ENCODE data around the gene SETD2. TPM values are rescaled to one million over a fixed set of nuclear protein-coding genes. Genes with fewer than 3 reads are reported as not detected.

The SETD2 gene
- total and polyA plus RNA-seq, 7 donors, result 12.0 to 72.6 (median 52.3) TPM

DNA sequence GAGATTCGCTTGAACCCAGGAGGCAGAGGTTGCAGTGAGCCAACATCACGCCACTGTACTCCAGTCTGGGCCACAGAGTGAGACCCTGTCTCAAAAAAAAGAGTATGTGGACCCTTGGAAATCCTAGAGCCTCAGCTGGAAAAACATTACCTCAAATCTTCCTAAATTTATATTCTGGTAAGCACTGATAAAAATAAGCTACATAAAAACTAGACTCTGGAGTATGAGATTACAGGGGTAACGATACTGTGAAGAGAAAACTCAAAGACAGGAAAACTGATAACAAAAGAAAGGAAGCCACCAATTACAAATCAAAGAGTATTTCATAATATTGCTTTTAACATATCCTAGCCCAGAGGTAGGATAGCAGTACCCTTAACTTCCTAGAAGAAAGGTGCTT lies 30.3 kb downstream of the SETD2 start:
- Histone ChIP-seq H3K36me3 (no peaks in the 10 kb centered on the region), H3K27me3 (no peaks in the 10 kb centered on the region), H3K4me3 (no peak overlapping the region), H3K4me1 (peaks cover 0 to 36% (median 21%) of the 10 kb centered on the region in 4 donors), H3K9me3 (no peaks in the 10 kb centered on the region), H3K27ac (no peak overlapping the region)
- 90 to 95% methylated on average over 3 of the region's 3 CpGs for WGBS, 2 donors
- intact Hi-C loops (cut with DNase I), result no loop called here
- TF ChIP-seq EP300 (IDR thresholded peaks at IDR 0.05) (no peak), POLR2A (IDR thresholded peaks at IDR 0.05) (no peak), POLR2AphosphoS5 (IDR thresholded peaks at IDR 0.05) (no peak)
- TF ChIP-seq, protein P1, sequence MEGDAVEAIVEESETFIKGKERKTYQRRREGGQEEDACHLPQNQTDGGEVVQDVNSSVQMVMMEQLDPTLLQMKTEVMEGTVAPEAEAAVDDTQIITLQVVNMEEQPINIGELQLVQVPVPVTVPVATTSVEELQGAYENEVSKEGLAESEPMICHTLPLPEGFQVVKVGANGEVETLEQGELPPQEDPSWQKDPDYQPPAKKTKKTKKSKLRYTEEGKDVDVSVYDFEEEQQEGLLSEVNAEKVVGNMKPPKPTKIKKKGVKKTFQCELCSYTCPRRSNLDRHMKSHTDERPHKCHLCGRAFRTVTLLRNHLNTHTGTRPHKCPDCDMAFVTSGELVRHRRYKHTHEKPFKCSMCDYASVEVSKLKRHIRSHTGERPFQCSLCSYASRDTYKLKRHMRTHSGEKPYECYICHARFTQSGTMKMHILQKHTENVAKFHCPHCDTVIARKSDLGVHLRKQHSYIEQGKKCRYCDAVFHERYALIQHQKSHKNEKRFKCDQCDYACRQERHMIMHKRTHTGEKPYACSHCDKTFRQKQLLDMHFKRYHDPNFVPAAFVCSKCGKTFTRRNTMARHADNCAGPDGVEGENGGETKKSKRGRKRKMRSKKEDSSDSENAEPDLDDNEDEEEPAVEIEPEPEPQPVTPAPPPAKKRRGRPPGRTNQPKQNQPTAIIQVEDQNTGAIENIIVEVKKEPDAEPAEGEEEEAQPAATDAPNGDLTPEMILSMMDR (IDR thresholded peaks at IDR 0.05), result no peak
- DNase-seq, result no peak

DNA sequence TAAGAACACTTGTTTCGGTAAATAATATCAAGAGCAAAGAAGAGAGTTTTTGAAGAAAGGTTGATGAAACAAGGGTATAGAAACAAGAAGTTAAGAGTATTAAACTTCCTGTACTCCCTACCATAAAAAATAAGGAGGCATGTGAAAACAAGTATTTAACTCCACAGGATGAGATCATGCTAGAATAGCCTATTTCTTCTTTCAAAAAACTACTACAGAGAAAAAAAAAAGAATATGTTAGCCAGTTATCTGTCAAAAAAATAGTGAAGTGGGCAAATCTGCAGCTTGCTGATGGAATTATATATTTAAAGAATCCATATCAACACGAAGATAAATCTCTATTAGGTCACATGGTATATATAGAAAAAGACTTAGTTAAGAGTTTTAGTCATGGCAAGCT lies 33.4 kb downstream of the SETD2 start:
- WGBS, 2 donors, result 87 to 88% methylated on average over 2 of the region's 2 CpGs
- no peaks in the 10 kb centered on the region for H3K27me3 ChIP-seq
- no peak overlapping the region for H3K27ac ChIP-seq
- intact Hi-C loops (cut with DNase I), result no loop called here
- no peak overlapping the region for H3K4me3 ChIP-seq
- H3K4me1 ChIP-seq, result peaks cover 0 to 15% (median 7%) of the 10 kb centered on the region in 4 donors
- H3K36me3 ChIP-seq, result no peaks in the 10 kb centered on the region
- no peak for DNase-seq
- H3K9me3 ChIP-seq, result no peaks in the 10 kb centered on the region
- TF ChIP-seq EP300 (IDR thresholded peaks at IDR 0.05), result no peak
- no peak for TF ChIP-seq POLR2AphosphoS5 (IDR thresholded peaks at IDR 0.05)
- TF ChIP-seq, protein P1 (IDR thresholded peaks at IDR 0.05), result no peak
- no peak for TF ChIP-seq POLR2A (IDR thresholded peaks at IDR 0.05)

DNA sequence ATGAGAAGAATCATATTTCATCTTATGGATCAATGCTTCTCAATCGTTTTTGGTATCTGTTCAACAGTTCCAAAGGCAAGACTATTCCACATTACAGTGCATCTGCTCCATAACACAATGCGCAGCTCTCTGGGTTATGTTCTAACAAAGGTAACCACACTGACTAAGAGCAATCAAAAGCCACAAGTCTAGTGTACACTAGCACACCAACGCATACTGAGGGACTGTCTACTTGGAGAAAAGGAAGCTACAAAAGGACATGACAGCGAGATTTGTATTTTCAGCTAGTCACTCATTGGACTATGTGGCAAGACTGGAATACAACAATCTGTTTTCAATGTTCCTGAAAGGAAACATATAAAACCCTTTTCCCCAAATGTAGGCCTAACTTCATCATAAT lies 35.8 kb downstream of the SETD2 start:
- no peak overlapping the region for H3K4me3 ChIP-seq
- 80 to 81% methylated on average over 4 of the region's 4 CpGs for WGBS, 2 donors
- no peak overlapping the region for H3K27ac ChIP-seq
- intact Hi-C loops (cut with DNase I), result no loop called here
- no peaks in the 10 kb centered on the region for H3K27me3 ChIP-seq
- peaks cover 0 to 6% (median 3%) of the 10 kb centered on the region in 4 donors for H3K4me1 ChIP-seq
- no peaks in the 10 kb centered on the region for H3K9me3 ChIP-seq
- TF ChIP-seq POLR2A (IDR thresholded peaks at IDR 0.05) (no peak), POLR2AphosphoS5 (IDR thresholded peaks at IDR 0.05) (no peak), EP300 (IDR thresholded peaks at IDR 0.05) (no peak)
- TF ChIP-seq, protein P1 (IDR thresholded peaks at IDR 0.05), result no peak
- DNase-seq, result no peak
- H3K36me3 ChIP-seq, result peaks cover 2 to 13% (median 13%) of the 10 kb centered on the region in 4 donors

DNA sequence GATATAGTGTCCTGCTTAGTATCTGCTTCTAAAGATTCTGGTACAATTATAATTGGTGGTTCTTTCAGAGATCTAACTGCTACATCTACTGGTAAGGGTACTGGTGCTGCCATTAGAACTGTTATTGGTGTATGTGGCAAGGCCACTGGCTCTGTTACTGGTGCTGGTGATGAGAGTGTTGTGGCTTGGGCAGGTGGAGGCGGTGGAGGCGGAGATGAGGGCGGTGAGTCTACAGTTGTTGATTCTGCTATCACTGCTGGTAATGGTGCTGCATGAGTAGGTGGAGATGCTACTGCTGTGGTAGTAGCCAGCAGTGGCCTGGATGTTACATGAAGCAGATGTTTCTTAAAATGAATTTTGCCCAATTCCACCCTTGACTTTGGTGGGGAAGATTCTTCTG lies 40.1 kb downstream of the SETD2 start:
- 96 to 99% methylated on average over 3 of the region's 3 CpGs for WGBS, 2 donors
- H3K4me1 ChIP-seq, result no peaks in the 10 kb centered on the region
- peaks cover 5 to 33% (median 17%) of the 10 kb centered on the region in 4 donors for H3K36me3 ChIP-seq
- H3K4me3 ChIP-seq, result no peak overlapping the region
- no peak for DNase-seq
- no peaks in the 10 kb centered on the region for H3K9me3 ChIP-seq
- TF ChIP-seq POLR2AphosphoS5 (IDR thresholded peaks at IDR 0.05) (no peak), EP300 (IDR thresholded peaks at IDR 0.05) (no peak), POLR2A (IDR thresholded peaks at IDR 0.05) (no peak)
- TF ChIP-seq, protein P1 (IDR thresholded peaks at IDR 0.05), result no peak
- no peaks in the 10 kb centered on the region for H3K27me3 ChIP-seq
- no peak overlapping the region for H3K27ac ChIP-seq
- intact Hi-C loops (cut with DNase I), result no loop called here

DNA sequence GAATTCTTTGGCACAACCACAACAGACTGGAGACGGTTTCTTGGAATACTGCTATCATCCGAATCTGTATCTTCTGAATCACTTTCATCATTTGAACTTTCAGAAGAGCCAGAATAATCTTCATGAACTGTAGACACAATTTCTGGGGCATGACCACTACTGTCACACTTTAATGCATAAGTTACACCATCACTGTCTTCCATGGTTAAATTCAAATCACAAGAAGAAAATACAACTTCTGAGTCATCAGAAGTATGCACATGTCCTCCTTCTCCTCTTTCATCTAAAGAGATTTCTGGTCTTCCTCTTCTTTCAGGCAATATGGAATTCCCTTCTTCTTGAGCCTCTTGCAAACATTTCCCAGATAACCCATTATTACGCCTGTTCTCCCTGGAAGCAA lies 42.5 kb downstream of the SETD2 start:
- Histone ChIP-seq H3K4me3 (no peak overlapping the region), H3K4me1 (no peaks in the 10 kb centered on the region), H3K36me3 (peaks cover 5 to 46% (median 17%) of the 10 kb centered on the region in 4 donors), H3K27me3 (no peaks in the 10 kb centered on the region), H3K27ac (no peak overlapping the region), H3K9me3 (no peaks in the 10 kb centered on the region)
- 92 to 98% methylated on average over 3 of the region's 3 CpGs for WGBS, 2 donors
- TF ChIP-seq, protein P1 (IDR thresholded peaks at IDR 0.05), result no peak
- TF ChIP-seq POLR2A (IDR thresholded peaks at IDR 0.05) (no peak), EP300 (IDR thresholded peaks at IDR 0.05) (no peak), POLR2AphosphoS5 (IDR thresholded peaks at IDR 0.05) (no peak)
- intact Hi-C loops (cut with DNase I), result no loop called here
- DNase-seq, result no peak

All from sigmoid colon (tissue), 7 donors.